HG02588 (cell line): Measurements from ENCODE around the gene RELT.

Experiments
- ATAC-seq: cut with Tn5 transposase; IDR thresholded peaks from one replicate; pipeline ENCODE4 v1.9.1; 2021; ENCODE audit warnings: mild to moderate bottlenecking, moderate library complexity; ENCODE audit not compliant: unreplicated experiment

Gene RELT

GRCh38 chr11:73376160-73376802 is at the start of gene RELT:
Gene RELT (plus strand): TSS chr11:73376399. CDS start chr11:73389137, 12,738 bp downstream.
- ATAC-seq = peak; percentile 72

GRCh38 chr11:73326929-73327811 is 49.0 kb upstream of the RELT start:
- ATAC-seq = no peak

- ATAC-seq = no peak
These were observed 48.3 kb upstream of the RELT start for GRCh38 chr11:73327812-73328364.

GRCh38 chr11:73330569-73331093 is 45.6 kb upstream of the RELT start:
- ATAC-seq = no peak

- ATAC-seq = no peak
These were observed 44.9 kb upstream of the RELT start for GRCh38 chr11:73331138-73331916.

GRCh38 chr11:73333173-73333572 is 43.0 kb upstream of the RELT start:
- ATAC-seq = no peak

GRCh38 chr11:73333640-73334383 is 42.4 kb upstream of the RELT start:
- no peak for ATAC-seq

GRCh38 chr11:73334384-73335203 is 41.6 kb upstream of the RELT start:
- ATAC-seq = no peak

GRCh38 chr11:73335204-73335923 is 40.8 kb upstream of the RELT start:
- no peak for ATAC-seq

GRCh38 chr11:73337846-73338245 is 38.4 kb upstream of the RELT start:
- no peak for ATAC-seq

- no peak for ATAC-seq
These were observed 37.9 kb upstream of the RELT start for GRCh38 chr11:73338279-73338678.

- no peak for ATAC-seq
These were observed 36.0 kb upstream of the RELT start for GRCh38 chr11:73340164-73340563.

- no peak for ATAC-seq
These were observed 33.6 kb upstream of the RELT start for GRCh38 chr11:73342633-73343032.

GRCh38 chr11:73343076-73343873 is 32.9 kb upstream of the RELT start:
- ATAC-seq = no peak

GRCh38 chr11:73344191-73344607 is 32.0 kb upstream of the RELT start:
- no peak for ATAC-seq

GRCh38 chr11:73345481-73346160 is 30.6 kb upstream of the RELT start:
- no peak for ATAC-seq

- ATAC-seq = no peak
These were observed 29.8 kb upstream of the RELT start for GRCh38 chr11:73346186-73346935.
